ENCODE results near the gene ESRRG. TPM values are rescaled to one million over a fixed set of nuclear protein-coding genes. Genes with fewer than 3 reads are reported as not detected.

ESRRG gene
- total and polyA plus RNA-seq, 2 donors (not counting 3 experiments of a cell fraction or from before 2014, with no cell fraction given): not detected

DNA sequence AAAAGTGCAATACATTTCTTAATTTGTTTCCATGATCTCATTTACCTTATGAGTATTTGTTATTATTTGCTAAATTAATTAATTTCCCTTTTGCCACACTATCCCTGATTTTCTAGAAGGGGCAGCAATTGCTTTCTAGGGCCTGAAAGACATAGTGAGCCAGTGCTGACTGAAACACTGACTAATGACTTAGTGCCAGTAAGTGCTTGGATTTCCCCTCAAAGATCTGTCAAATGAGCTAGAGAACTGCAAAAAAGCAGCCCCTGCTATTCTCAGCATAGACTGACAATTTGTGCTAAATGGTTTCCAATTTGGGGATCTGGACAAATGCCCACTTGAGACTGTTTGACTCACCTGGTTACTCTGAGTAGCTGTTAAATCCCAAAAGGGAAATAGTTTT lies 264.4 kb downstream of the ESRRG start:
- H3K4me3 ChIP-seq (replicated peaks in 1 of 3; ENCODE audit: insufficient read depth in 1 of 3, low read depth in 1 of 3, low read length in 3 of 3): no peak overlapping the region
- no peak overlapping the region for H3K9ac ChIP-seq (replicated peaks; ENCODE audit: extremely low read depth, insufficient read depth, low read length)
- H4K20me1 ChIP-seq (replicated peaks; ENCODE audit: control insufficient read depth, extremely low read depth, insufficient read depth, low read length): no peaks in the 10 kb centered on the region
- H3K27ac ChIP-seq (ENCODE audit: insufficient read depth, low read depth, low read length): no peak overlapping the region
- no peaks in the 10 kb centered on the region for H3K27me3 ChIP-seq (ENCODE audit: control insufficient read depth in 2 of 2, insufficient read depth in 2 of 2, low read length in 2 of 2)
- no peaks in the 10 kb centered on the region for H3K79me2 ChIP-seq (ENCODE audit: control insufficient read depth, insufficient read depth, low read length)
- no peaks in the 10 kb centered on the region for H3K9me1 ChIP-seq (replicated peaks; ENCODE audit: control insufficient read depth, extremely low read depth, insufficient read depth, low read length)
- no peaks in the 10 kb centered on the region for H3K36me3 ChIP-seq (ENCODE audit: control insufficient read depth in 2 of 2, extremely low read depth in 1 of 2, insufficient read depth in 2 of 2, low read length in 2 of 2)
- dilution Hi-C loops (cut with MboI; ENCODE audit: extremely low pct_ligation_motif_present, low sequenced_read_pairs): no loop called here
- no peak for DNase-seq (ENCODE audit: low read depth, low spot score)
- POLR2A ChIA-PET: no interaction called here
- no peak overlapping the region for H2AFZ ChIP-seq (ENCODE audit: low read depth, low read length)
- H3K9me3 ChIP-seq (replicated peaks; ENCODE audit: control insufficient read depth, insufficient read depth, low read length): peaks cover 2% of the 10 kb centered on the region
- FAIRE-seq: no peak
- no TSS peak for BruUV-seq (replicated peaks)
- H3K4me1 ChIP-seq (ENCODE audit: control insufficient read depth, extremely low read depth, insufficient read depth, low read length): no peaks in the 10 kb centered on the region
- no peak overlapping the region for H3K4me2 ChIP-seq (ENCODE audit: insufficient read depth, low read length)
- intact Hi-C loops (cut with micrococcal nuclease): no loop called here
- CTCF ChIA-PET: no interaction called here
- TF ChIP-seq GATA2 (IDR thresholded peaks at IDR 0.05; ENCODE audit: insufficient read depth, insufficient read length, low read depth, low read length) (no peak), JUN (IDR thresholded peaks at IDR 0.05; ENCODE audit: borderline replicate concordance, insufficient read depth, insufficient read length, low read depth) (no peak), POLR2A (IDR thresholded peaks at IDR 0.05; ENCODE audit: low read depth, low read length) (no peak)
- TF ChIP-seq, protein P1, sequence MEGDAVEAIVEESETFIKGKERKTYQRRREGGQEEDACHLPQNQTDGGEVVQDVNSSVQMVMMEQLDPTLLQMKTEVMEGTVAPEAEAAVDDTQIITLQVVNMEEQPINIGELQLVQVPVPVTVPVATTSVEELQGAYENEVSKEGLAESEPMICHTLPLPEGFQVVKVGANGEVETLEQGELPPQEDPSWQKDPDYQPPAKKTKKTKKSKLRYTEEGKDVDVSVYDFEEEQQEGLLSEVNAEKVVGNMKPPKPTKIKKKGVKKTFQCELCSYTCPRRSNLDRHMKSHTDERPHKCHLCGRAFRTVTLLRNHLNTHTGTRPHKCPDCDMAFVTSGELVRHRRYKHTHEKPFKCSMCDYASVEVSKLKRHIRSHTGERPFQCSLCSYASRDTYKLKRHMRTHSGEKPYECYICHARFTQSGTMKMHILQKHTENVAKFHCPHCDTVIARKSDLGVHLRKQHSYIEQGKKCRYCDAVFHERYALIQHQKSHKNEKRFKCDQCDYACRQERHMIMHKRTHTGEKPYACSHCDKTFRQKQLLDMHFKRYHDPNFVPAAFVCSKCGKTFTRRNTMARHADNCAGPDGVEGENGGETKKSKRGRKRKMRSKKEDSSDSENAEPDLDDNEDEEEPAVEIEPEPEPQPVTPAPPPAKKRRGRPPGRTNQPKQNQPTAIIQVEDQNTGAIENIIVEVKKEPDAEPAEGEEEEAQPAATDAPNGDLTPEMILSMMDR (IDR thresholded peaks at IDR 0.05; ENCODE audit: extremely low read depth in 1 of 2, insufficient read depth in 1 of 2, low read depth in 1 of 2, low read length in 2 of 2): no peak
- TF ChIP-seq, protein P2, sequence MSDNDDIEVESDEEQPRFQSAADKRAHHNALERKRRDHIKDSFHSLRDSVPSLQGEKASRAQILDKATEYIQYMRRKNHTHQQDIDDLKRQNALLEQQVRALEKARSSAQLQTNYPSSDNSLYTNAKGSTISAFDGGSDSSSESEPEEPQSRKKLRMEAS (IDR thresholded peaks at IDR 0.05; ENCODE audit: insufficient read depth, insufficient read length): no peak

DNA sequence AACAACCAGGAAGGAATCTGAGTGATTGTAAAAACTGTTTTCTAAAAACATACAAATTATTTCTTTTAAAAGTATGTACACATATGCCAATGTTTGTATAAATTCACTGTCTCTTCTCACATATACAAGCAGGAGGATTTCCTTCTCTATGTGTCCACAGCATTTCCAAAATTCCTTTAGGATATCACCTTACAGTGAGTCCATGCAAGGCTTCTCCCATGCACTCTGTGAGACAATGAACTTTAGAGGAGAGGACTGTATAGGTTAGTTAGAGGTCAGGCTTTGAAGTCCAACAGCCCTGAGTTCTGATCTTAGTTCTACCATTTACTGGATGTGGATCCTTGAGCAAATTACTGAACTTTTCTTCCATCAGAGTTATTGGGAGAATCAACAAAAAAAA lies 265.9 kb downstream of the ESRRG start:
- ChIA-PET CTCF (no interaction called here), POLR2A (no interaction called here)
- Histone ChIP-seq H3K4me2 (ENCODE audit: insufficient read depth, low read length) (no peak overlapping the region), H3K9me3 (replicated peaks; ENCODE audit: control insufficient read depth, insufficient read depth, low read length) (peaks cover 2% of the 10 kb centered on the region), H4K20me1 (replicated peaks; ENCODE audit: control insufficient read depth, extremely low read depth, insufficient read depth, low read length) (no peaks in the 10 kb centered on the region), H3K9ac (replicated peaks; ENCODE audit: extremely low read depth, insufficient read depth, low read length) (no peak overlapping the region), H2AFZ (ENCODE audit: low read depth, low read length) (no peak overlapping the region), H3K4me3 (replicated peaks in 1 of 3; ENCODE audit: insufficient read depth in 1 of 3, low read depth in 1 of 3, low read length in 3 of 3) (no peak overlapping the region), H3K27ac (ENCODE audit: insufficient read depth, low read depth, low read length) (no peak overlapping the region), H3K4me1 (ENCODE audit: control insufficient read depth, extremely low read depth, insufficient read depth, low read length) (no peaks in the 10 kb centered on the region), H3K27me3 (ENCODE audit: control insufficient read depth in 2 of 2, insufficient read depth in 2 of 2, low read length in 2 of 2) (no peaks in the 10 kb centered on the region), H3K79me2 (ENCODE audit: control insufficient read depth, insufficient read depth, low read length) (no peaks in the 10 kb centered on the region), H3K9me1 (replicated peaks; ENCODE audit: control insufficient read depth, extremely low read depth, insufficient read depth, low read length) (no peaks in the 10 kb centered on the region), H3K36me3 (ENCODE audit: control insufficient read depth in 2 of 2, extremely low read depth in 1 of 2, insufficient read depth in 2 of 2, low read length in 2 of 2) (no peaks in the 10 kb centered on the region)
- no peak for FAIRE-seq
- no peak for TF ChIP-seq EZH2 (IDR thresholded peaks at IDR 0.05; ENCODE audit: borderline replicate concordance, low read depth, low read length, severe bottlenecking)
- no peak for TF ChIP-seq JUN (IDR thresholded peaks at IDR 0.05; ENCODE audit: borderline replicate concordance, insufficient read depth, insufficient read length, low read depth)
- TF ChIP-seq, protein P2 (IDR thresholded peaks at IDR 0.05; ENCODE audit: insufficient read depth, insufficient read length): no peak
- TF ChIP-seq, protein P1 (IDR thresholded peaks at IDR 0.05; ENCODE audit: extremely low read depth in 1 of 2, insufficient read depth in 1 of 2, low read depth in 1 of 2, low read length in 2 of 2): no peak
- TF ChIP-seq GATA2 (IDR thresholded peaks at IDR 0.05; ENCODE audit: insufficient read depth, insufficient read length, low read depth, low read length): no peak
- no peak for TF ChIP-seq POLR2A (IDR thresholded peaks at IDR 0.05; ENCODE audit: low read depth, low read length)
- no peak for DNase-seq (ENCODE audit: low read depth, low spot score)
- intact Hi-C loops (cut with micrococcal nuclease) (no loop called here), dilution Hi-C loops (cut with MboI; ENCODE audit: extremely low pct_ligation_motif_present, low sequenced_read_pairs) (no loop called here)
- no TSS peak for BruUV-seq (replicated peaks)
